K562 (cell line): ENCODE data around the gene HARS2. TPM values are rescaled to one million over a fixed set of nuclear protein-coding genes. Genes with fewer than 3 reads are reported as not detected.

Experiments
- CBX3 ChIP-seq, 2 experiments: IDR thresholded peaks; 1 replicate in 1 of 2; 2 replicates in 1 of 2; pipeline ENCODE4 v1.6.1; 2012; ENCODE audit warnings: inconsistent platforms in 2 of 2, low read length in 2 of 2, borderline replicate concordance in 1 of 2, control low read depth in 1 of 2
- FOXA1 ChIP-seq: fragments of 450-650 bp; IDR thresholded peaks from 2 replicates; pipeline ENCODE4 v1.6.1; 2016; ENCODE audit warnings: mild to moderate bottlenecking, borderline replicate concordance
- GATAD2B ChIP-seq: fragments of 450-650 bp; IDR thresholded peaks from 2 replicates; pipeline ENCODE4 v1.6.1; 2017; ENCODE audit warnings: mild to moderate bottlenecking, borderline replicate concordance
- HEY1 ChIP-seq: fragments of 250-450 bp; sonication (Bioruptor Pico); IDR thresholded peaks from 2 replicates; pipeline ENCODE4 v1.5.0; 2020; ENCODE audit warnings: mild to moderate bottlenecking, moderate library complexity, borderline replicate concordance
- MTA3 ChIP-seq: fragments of 450-650 bp; formaldehyde crosslinking; IDR thresholded peaks from 2 replicates; pipeline ENCODE4 v1.6.1; 2017; ENCODE audit warnings: mild to moderate bottlenecking, borderline replicate concordance
- MYNN ChIP-seq, 2 experiments: sonication (generic); formaldehyde crosslinking in 1 of 2; IDR thresholded peaks; 2 replicates each; pipeline versions ENCODE4 v1.5.0 to v1.6.1; 2016 to 2020; ENCODE audit warnings: antibody characterized with exemption in 1 of 2, missing genetic modification reagents in 1 of 2
- NCOA1 ChIP-seq: fragments of 450-650 bp; IDR thresholded peaks from 2 replicates; pipeline ENCODE4 v1.6.1; 2016; ENCODE audit warnings: low read depth
- NR4A1 ChIP-seq, 2 experiments: fragments of 250-450 bp in 1 of 2; fragments of 450-650 bp in 1 of 2; sonication (Bioruptor Pico) in 1 of 2; IDR thresholded peaks; 2 replicates each; pipeline versions ENCODE4 v1.4.0 to v1.6.1; 2016 to 2020; ENCODE audit warnings: mild to moderate bottlenecking in 2 of 2, missing compliant biosample characterization in 1 of 2, missing genetic modification characterization in 1 of 2, moderate library complexity in 1 of 2
- PHB ChIP-seq: fragments of 250-450 bp; sonication (Bioruptor Pico); IDR thresholded peaks from 2 replicates; pipeline ENCODE4 v1.5.0; 2021
- PHF8 ChIP-seq: fragments of 200-600 bp; sonication (generic); IDR thresholded peaks from 2 replicates; pipeline ENCODE4 v1.6.1; 2012; ENCODE audit warnings: mixed run types, mild to moderate bottlenecking, inconsistent platforms, low read length, moderate library complexity, borderline replicate concordance
- SAP30 ChIP-seq: fragments of 200-600 bp; sonication (generic); IDR thresholded peaks from 2 replicates; pipeline ENCODE4 v1.6.1; 2012; ENCODE audit warnings: borderline replicate concordance, low read depth, mild to moderate bottlenecking, moderate library complexity, low read length, control low read depth, inconsistent platforms; ENCODE audit not compliant: insufficient read depth, poor library complexity, severe bottlenecking
- SMARCA4 ChIP-seq: fragments of 450-650 bp; IDR thresholded peaks from 2 replicates; pipeline ENCODE4 v1.6.1; 2016
- SPI1 ChIP-seq: IDR thresholded peaks from 2 replicates; pipeline ENCODE4 v1.6.1; 2011; ENCODE audit warnings: low read depth, low read length, control low read depth, borderline replicate concordance
- TEAD1 ChIP-seq, 2 experiments: fragments of 450-650 bp in 1 of 2; sonication (generic) in 1 of 2; formaldehyde crosslinking; IDR thresholded peaks; 2 replicates each; pipeline versions ENCODE4 v1.4.0 to v1.8.0; 2020 to 2022; ENCODE audit warnings: mild to moderate bottlenecking in 2 of 2, missing genetic modification reagents in 1 of 2
- U2AF1 ChIP-seq: fragments of 200-400 bp; formaldehyde crosslinking; optimal IDR thresholded peaks from 2 replicates; pipeline ENCODE3; 2017; ENCODE audit warnings: mild to moderate bottlenecking, low read depth, low read length, moderate library complexity
- XRCC5 ChIP-seq: fragments of 200-400 bp; formaldehyde crosslinking; IDR thresholded peaks from 2 replicates; pipeline ENCODE4 v1.6.1; 2017; ENCODE audit warnings: low read depth, mild to moderate bottlenecking, low read length
- ZNF143 ChIP-seq: sonication (generic); formaldehyde crosslinking; IDR thresholded peaks from 2 replicates; pipeline ENCODE4 v1.9.0; 2022; ENCODE audit warnings: mild to moderate bottlenecking, missing genetic modification reagents
- polyA plus RNA-seq, 8 experiments: library from polyadenylated mRNA; depleted of rRNA in 4 of 8; stranded (reverse) in 5 of 8; unstranded in 3 of 8; fragments of >200 nt; fragmentation: Nextera tagmentation in 2 of 8; fragmentation: Illumina TruSeq in 1 of 8; extraction: Ambion mirVana in 2 of 8; extraction: Trizol in 1 of 8; gene quantifications; 2 replicates each; pipeline versions ENCODE4 v1.2.1 to v1.2.3, GENCODE V29; 2011 to 2014; ENCODE audit warnings: inconsistent platforms in 1 of 8, missing spikeins in 1 of 8
- total RNA-seq, 7 experiments: library from RNA; depleted of rRNA in 6 of 7; stranded (reverse); fragments of >200 nt in 6 of 7; fragmentation: Illumina TruSeq in 2 of 7; extraction: Trizol in 2 of 7; gene quantifications; 2 replicates each; pipeline versions ENCODE4 v1.2.1 to v1.2.3, GENCODE V29; 2011 to 2021; ENCODE audit warnings: low replicate concordance in 1 of 7
- TF ChIP-seq, protein P1 (sequence below): fragments of 450-650 bp; formaldehyde crosslinking; IDR thresholded peaks from 2 replicates; pipeline ENCODE4 v1.4.0; 2022; ENCODE audit warnings: mild to moderate bottlenecking, moderate library complexity
- TF ChIP-seq, protein P2 (sequence below): fragments of 450-650 bp; IDR thresholded peaks from 2 replicates; pipeline ENCODE4 v1.6.1; 2018; ENCODE audit warnings: mild to moderate bottlenecking, low read depth; ENCODE audit not compliant: partially characterized antibody
- TF ChIP-seq, protein P3 (sequence below): sonication (generic); formaldehyde crosslinking; IDR thresholded peaks from 2 replicates; pipeline ENCODE4 v1.8.0; 2022; ENCODE audit warnings: mild to moderate bottlenecking, missing genetic modification reagents, borderline replicate concordance
- TF ChIP-seq, protein P4 (sequence below): sonication (generic); formaldehyde crosslinking; IDR thresholded peaks from 2 replicates; pipeline ENCODE4 v1.5.0; 2020; ENCODE audit warnings: missing genetic modification reagents
- TF ChIP-seq, protein P5 (sequence below): fragments of 250-450 bp; sonication (Bioruptor Pico); IDR thresholded peaks from 2 replicates; pipeline ENCODE4 v1.8.0; 2021; ENCODE audit warnings: moderate library complexity, mild to moderate bottlenecking, inconsistent platforms

Gene HARS2
- total and polyA plus RNA-seq, 9 of the 15 experiments (the other 6 are each of a cell fraction or from before 2014, with no cell fraction given): 8.5 to 41.6 (median 27.1) TPM

DNA sequence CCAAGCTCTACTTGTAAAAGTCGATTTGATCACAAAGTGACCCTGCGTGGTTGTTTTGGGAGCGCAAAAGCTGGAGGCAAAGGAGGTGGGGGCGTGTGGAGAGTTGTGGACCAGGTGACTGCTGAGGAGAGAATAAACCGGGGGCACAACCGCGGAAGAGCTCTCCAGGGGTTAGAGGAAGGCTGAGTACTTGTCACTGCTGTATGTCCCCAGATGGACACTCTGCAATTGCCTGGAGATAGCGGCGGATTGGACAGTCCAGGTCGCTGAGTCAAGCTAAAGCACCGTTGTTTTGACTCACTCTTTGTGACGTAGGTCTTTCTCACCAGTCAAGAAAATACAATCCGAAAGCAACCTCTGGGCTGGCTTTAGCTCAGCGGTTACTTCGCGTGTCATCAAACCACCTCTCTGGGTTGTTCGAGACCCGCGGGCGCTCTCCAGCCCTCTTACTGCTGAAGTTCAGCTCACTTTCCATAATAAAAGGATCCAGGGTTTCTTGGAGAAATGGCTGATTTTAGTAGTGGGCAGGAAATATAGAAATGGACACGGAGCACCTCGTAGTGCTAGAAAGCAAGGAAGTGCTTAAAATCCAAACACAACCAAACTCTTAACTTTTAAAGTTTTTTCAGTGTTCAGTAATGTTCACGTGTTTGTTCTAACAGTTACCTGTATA lies 34.7 kb downstream of the HARS2 start (continued):
- TF ChIP-seq, protein P1, sequence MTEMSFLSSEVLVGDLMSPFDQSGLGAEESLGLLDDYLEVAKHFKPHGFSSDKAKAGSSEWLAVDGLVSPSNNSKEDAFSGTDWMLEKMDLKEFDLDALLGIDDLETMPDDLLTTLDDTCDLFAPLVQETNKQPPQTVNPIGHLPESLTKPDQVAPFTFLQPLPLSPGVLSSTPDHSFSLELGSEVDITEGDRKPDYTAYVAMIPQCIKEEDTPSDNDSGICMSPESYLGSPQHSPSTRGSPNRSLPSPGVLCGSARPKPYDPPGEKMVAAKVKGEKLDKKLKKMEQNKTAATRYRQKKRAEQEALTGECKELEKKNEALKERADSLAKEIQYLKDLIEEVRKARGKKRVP (CRISPR knock-in tag): no peak
- TF ChIP-seq MTA3 (peak; percentile 67; the same call in 1 of the 2 replicates), PHF8 (peak; percentile 60; the same call in 1 of the 2 replicates), SAP30 (no peak), SMARCA4 (no peak), FOXA1 (no peak), GATAD2B (peak; percentile 65; the same call in 1 of the 2 replicates), MYNN (IDR thresholded peaks at IDR 0.05) (peak; percentile 92), MYNN (CRISPR knock-in tag; IDR thresholded peaks at IDR 0.05) (0 out of 2 replicates have a peak, but pooled peaks have one; percentile 68), U2AF1 (no peak), PHB (no peak), ZNF143 (CRISPR knock-in tag) (no peak), CBX3 (IDR thresholded peaks at IDR 0.05; ENCODE audit: borderline replicate concordance in 1 of 2, low read length in 2 of 2) (peak in 1 of 2 experiments; percentile 76; a peak in 1 of 3 replicates), TEAD1 (CRISPR knock-in tag; IDR thresholded peaks at IDR 0.05) (peak in 1 of 2 experiments; percentile 89; a peak in 1 of 4 replicates), NR4A1 (CRISPR knock-in tag; IDR thresholded peaks at IDR 0.05) (no peak), NR4A1 (tag; IDR thresholded peaks at IDR 0.05) (no peak), XRCC5 (peak; percentile 94), NCOA1 (no peak), SPI1 (no peak), HEY1 (0 out of 2 replicates have a peak, but pooled peaks have one; percentile 4)
- TF ChIP-seq, protein P2, sequence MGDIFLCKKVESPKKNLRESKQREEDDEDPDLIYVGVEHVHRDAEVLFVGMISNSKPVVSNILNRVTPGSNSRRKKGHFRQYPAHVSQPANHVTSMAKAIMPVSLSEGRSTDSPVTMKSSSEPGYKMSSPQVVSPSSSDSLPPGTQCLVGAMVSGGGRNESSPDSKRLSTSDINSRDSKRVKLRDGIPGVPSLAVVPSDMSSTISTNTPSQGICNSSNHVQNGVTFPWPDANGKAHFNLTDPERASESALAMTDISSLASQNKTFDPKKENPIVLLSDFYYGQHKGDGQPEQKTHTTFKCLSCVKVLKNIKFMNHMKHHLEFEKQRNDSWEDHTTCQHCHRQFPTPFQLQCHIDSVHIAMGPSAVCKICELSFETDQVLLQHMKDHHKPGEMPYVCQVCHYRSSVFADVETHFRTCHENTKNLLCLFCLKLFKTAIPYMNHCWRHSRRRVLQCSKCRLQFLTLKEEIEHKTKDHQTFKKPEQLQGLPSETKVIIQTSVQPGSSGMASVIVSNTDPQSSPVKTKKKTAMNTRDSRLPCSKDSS: no peak
- TF ChIP-seq, protein P3, sequence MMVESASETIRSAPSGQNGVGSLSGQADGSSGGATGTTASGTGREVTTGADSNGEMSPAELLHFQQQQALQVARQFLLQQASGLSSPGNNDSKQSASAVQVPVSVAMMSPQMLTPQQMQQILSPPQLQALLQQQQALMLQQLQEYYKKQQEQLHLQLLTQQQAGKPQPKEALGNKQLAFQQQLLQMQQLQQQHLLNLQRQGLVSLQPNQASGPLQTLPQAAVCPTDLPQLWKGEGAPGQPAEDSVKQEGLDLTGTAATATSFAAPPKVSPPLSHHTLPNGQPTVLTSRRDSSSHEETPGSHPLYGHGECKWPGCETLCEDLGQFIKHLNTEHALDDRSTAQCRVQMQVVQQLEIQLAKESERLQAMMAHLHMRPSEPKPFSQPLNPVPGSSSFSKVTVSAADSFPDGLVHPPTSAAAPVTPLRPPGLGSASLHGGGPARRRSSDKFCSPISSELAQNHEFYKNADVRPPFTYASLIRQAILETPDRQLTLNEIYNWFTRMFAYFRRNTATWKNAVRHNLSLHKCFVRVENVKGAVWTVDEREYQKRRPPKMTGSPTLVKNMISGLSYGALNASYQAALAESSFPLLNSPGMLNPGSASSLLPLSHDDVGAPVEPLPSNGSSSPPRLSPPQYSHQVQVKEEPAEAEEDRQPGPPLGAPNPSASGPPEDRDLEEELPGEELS (CRISPR knock-in tag): 0 out of 2 replicates have a peak, but pooled peaks have one; percentile 32
- TF ChIP-seq, protein P4, sequence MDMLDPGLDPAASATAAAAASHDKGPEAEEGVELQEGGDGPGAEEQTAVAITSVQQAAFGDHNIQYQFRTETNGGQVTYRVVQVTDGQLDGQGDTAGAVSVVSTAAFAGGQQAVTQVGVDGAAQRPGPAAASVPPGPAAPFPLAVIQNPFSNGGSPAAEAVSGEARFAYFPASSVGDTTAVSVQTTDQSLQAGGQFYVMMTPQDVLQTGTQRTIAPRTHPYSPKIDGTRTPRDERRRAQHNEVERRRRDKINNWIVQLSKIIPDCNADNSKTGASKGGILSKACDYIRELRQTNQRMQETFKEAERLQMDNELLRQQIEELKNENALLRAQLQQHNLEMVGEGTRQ: no peak
- TF ChIP-seq, protein P5, sequence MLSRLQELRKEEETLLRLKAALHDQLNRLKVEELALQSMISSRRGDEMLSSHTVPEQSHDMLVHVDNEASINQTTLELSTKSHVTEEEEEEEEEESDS (CRISPR knock-in tag): no peak
